ENCODE results near the gene GULP1.

GULP1 gene

DNA sequence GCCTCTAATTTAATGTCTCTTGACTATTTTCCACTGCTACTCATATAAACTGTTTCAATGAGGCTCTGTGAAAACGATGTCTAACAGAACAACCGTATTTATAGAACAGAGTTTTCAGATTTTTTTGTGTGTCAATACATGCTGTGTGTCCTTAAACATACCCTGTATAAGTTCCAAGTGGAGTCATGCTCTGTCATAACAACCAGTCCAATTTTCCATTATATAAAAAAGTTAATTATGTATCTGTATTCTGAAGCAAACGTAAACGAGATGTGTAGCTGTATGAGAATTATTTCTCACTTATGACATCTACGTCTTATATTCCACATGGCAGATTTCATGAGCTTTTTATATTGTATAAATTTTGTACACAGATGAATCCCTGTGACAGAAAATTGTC, 13.9 kb upstream of the GULP1 start:
- no peak for ATAC-seq
- TF ChIP-seq ZNF70 (CRISPR knock-in tag; IDR thresholded peaks at IDR 0.05), result no peak
- TF ChIP-seq RARB (CRISPR knock-in tag; IDR thresholded peaks at IDR 0.05), result no peak
- no peak for TF ChIP-seq SNAI2 (CRISPR knock-in tag; IDR thresholded peaks at IDR 0.05)
- TF ChIP-seq, protein P1, sequence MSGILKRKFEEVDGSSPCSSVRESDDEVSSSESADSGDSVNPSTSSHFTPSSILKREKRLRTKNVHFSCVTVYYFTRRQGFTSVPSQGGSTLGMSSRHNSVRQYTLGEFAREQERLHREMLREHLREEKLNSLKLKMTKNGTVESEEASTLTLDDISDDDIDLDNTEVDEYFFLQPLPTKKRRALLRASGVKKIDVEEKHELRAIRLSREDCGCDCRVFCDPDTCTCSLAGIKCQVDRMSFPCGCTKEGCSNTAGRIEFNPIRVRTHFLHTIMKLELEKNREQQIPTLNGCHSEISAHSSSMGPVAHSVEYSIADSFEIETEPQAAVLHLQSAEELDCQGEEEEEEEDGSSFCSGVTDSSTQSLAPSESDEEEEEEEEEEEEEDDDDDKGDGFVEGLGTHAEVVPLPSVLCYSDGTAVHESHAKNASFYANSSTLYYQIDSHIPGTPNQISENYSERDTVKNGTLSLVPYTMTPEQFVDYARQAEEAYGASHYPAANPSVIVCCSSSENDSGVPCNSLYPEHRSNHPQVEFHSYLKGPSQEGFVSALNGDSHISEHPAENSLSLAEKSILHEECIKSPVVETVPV (CRISPR knock-in tag; IDR thresholded peaks at IDR 0.05), result no peak
- TF ChIP-seq BACH2 (CRISPR knock-in tag; IDR thresholded peaks at IDR 0.05; ENCODE audit: borderline replicate concordance), result no peak
- TF ChIP-seq ISL1 (CRISPR knock-in tag; IDR thresholded peaks at IDR 0.05), result no peak
- TF ChIP-seq, protein P2, sequence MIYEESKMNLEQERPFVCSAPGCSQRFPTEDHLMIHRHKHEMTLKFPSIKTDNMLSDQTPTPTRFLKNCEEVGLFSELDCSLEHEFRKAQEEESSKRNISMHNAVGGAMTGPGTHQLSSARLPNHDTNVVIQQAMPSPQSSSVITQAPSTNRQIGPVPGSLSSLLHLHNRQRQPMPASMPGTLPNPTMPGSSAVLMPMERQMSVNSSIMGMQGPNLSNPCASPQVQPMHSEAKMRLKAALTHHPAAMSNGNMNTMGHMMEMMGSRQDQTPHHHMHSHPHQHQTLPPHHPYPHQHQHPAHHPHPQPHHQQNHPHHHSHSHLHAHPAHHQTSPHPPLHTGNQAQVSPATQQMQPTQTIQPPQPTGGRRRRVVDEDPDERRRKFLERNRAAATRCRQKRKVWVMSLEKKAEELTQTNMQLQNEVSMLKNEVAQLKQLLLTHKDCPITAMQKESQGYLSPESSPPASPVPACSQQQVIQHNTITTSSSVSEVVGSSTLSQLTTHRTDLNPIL (CRISPR knock-in tag; IDR thresholded peaks at IDR 0.05; ENCODE audit: low read depth), result no peak

- TF ChIP-seq ARNTL (CRISPR knock-in tag; IDR thresholded peaks at IDR 0.05; ENCODE audit: borderline replicate concordance, low read depth) (no peak), ISL1 (CRISPR knock-in tag; IDR thresholded peaks at IDR 0.05) (no peak), SNAI2 (CRISPR knock-in tag; IDR thresholded peaks at IDR 0.05) (no peak), ESRRG (CRISPR knock-in tag; IDR thresholded peaks at IDR 0.05) (no peak), ZC3H10 (CRISPR knock-in tag; IDR thresholded peaks at IDR 0.05) (no peak)
- TF ChIP-seq, protein P3, sequence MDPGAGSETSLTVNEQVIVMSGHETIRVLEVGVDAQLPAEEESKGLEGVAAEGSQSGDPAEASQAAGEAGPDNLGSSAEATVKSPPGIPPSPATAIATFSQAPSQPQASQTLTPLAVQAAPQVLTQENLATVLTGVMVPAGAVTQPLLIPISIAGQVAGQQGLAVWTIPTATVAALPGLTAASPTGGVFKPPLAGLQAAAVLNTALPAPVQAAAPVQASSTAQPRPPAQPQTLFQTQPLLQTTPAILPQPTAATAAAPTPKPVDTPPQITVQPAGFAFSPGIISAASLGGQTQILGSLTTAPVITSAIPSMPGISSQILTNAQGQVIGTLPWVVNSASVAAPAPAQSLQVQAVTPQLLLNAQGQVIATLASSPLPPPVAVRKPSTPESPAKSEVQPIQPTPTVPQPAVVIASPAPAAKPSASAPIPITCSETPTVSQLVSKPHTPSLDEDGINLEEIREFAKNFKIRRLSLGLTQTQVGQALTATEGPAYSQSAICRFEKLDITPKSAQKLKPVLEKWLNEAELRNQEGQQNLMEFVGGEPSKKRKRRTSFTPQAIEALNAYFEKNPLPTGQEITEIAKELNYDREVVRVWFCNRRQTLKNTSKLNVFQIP (CRISPR knock-in tag; IDR thresholded peaks at IDR 0.05; ENCODE audit: borderline replicate concordance, low read depth), result no peak
- ATAC-seq, result no peak
These were observed 13.1 kb upstream of the GULP1 start for GRCh38 chr2:188278388-188279092.

DNA sequence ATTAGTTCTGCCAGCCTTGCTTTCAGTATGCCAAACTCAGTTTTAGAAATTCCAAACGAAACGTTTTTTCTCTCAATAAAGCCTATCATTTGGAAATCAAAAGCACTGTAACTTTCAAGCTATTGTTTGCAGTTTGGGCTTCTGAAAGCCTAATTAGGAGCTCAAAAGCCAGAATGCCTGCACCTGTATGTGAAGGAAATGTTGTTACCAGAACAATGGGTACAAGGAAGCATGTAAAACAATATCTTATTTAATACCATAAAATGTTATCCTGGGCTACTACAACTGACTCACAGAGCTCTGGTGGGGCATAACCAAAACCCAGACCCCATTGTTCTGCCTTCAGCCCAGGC, 12.6 kb upstream of the GULP1 start:
- TF ChIP-seq PPARA (CRISPR knock-in tag; IDR thresholded peaks at IDR 0.05; ENCODE audit: borderline replicate concordance), result no peak
- no peak for TF ChIP-seq OSR1 (CRISPR knock-in tag; IDR thresholded peaks at IDR 0.05)
- TF ChIP-seq ZNF565 (CRISPR knock-in tag; conservative IDR thresholded peaks at IDR 0.05; ENCODE audit: low read depth), result no peak
- no peak for TF ChIP-seq BACH2 (CRISPR knock-in tag; IDR thresholded peaks at IDR 0.05; ENCODE audit: borderline replicate concordance)
- no peak for TF ChIP-seq CSDC2 (CRISPR knock-in tag; IDR thresholded peaks at IDR 0.05)
- no peak for TF ChIP-seq RARB (CRISPR knock-in tag; IDR thresholded peaks at IDR 0.05)
- TF ChIP-seq, protein P4, sequence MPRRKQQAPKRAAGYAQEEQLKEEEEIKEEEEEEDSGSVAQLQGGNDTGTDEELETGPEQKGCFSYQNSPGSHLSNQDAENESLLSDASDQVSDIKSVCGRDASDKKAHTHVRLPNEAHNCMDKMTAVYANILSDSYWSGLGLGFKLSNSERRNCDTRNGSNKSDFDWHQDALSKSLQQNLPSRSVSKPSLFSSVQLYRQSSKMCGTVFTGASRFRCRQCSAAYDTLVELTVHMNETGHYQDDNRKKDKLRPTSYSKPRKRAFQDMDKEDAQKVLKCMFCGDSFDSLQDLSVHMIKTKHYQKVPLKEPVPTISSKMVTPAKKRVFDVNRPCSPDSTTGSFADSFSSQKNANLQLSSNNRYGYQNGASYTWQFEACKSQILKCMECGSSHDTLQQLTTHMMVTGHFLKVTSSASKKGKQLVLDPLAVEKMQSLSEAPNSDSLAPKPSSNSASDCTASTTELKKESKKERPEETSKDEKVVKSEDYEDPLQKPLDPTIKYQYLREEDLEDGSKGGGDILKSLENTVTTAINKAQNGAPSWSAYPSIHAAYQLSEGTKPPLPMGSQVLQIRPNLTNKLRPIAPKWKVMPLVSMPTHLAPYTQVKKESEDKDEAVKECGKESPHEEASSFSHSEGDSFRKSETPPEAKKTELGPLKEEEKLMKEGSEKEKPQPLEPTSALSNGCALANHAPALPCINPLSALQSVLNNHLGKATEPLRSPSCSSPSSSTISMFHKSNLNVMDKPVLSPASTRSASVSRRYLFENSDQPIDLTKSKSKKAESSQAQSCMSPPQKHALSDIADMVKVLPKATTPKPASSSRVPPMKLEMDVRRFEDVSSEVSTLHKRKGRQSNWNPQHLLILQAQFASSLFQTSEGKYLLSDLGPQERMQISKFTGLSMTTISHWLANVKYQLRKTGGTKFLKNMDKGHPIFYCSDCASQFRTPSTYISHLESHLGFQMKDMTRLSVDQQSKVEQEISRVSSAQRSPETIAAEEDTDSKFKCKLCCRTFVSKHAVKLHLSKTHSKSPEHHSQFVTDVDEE (CRISPR knock-in tag; IDR thresholded peaks at IDR 0.05), result no peak
- no peak for ATAC-seq

DNA sequence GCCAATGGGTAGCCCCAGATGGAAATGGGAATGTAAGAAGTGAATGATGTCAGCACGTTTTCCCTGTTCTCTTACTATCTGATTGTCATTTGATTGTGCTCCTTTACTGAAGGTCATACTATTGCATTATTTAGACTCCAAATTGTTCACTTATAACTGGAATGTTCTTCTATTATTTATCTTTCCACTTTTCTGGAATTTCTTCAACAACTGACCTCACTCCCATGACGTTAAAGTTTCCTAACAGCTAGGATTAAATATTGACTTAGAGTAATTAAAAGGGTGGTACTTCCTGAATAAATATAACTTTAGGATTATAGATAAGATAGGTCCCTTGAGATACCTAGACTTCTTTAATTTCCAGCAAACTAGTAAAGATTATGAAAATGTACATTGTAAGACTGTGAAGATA, 10.9 kb upstream of the GULP1 start:
- ATAC-seq, result no peak
- no peak for TF ChIP-seq ZNF565 (CRISPR knock-in tag; conservative IDR thresholded peaks at IDR 0.05; ENCODE audit: low read depth)
- no peak for TF ChIP-seq TOX (CRISPR knock-in tag; IDR thresholded peaks at IDR 0.05; ENCODE audit: borderline replicate concordance)
- TF ChIP-seq ARNTL (CRISPR knock-in tag; IDR thresholded peaks at IDR 0.05; ENCODE audit: borderline replicate concordance, low read depth), result no peak
- no peak for TF ChIP-seq ZFP30 (CRISPR knock-in tag; IDR thresholded peaks at IDR 0.05)
- TF ChIP-seq PPARA (CRISPR knock-in tag; IDR thresholded peaks at IDR 0.05; ENCODE audit: borderline replicate concordance), result no peak
- TF ChIP-seq OSR1 (CRISPR knock-in tag; IDR thresholded peaks at IDR 0.05), result no peak
- TF ChIP-seq, protein P4 (CRISPR knock-in tag; IDR thresholded peaks at IDR 0.05), result no peak
- TF ChIP-seq TCF4 (CRISPR knock-in tag; IDR thresholded peaks at IDR 0.05; ENCODE audit: borderline replicate concordance), result no peak
- TF ChIP-seq, protein P3 (CRISPR knock-in tag; IDR thresholded peaks at IDR 0.05; ENCODE audit: borderline replicate concordance, low read depth), result no peak
- no peak for TF ChIP-seq RARB (CRISPR knock-in tag; IDR thresholded peaks at IDR 0.05)
- TF ChIP-seq, protein P5, sequence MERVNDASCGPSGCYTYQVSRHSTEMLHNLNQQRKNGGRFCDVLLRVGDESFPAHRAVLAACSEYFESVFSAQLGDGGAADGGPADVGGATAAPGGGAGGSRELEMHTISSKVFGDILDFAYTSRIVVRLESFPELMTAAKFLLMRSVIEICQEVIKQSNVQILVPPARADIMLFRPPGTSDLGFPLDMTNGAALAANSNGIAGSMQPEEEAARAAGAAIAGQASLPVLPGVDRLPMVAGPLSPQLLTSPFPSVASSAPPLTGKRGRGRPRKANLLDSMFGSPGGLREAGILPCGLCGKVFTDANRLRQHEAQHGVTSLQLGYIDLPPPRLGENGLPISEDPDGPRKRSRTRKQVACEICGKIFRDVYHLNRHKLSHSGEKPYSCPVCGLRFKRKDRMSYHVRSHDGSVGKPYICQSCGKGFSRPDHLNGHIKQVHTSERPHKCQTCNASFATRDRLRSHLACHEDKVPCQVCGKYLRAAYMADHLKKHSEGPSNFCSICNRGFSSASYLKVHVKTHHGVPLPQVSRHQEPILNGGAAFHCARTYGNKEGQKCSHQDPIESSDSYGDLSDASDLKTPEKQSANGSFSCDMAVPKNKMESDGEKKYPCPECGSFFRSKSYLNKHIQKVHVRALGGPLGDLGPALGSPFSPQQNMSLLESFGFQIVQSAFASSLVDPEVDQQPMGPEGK (CRISPR knock-in tag; IDR thresholded peaks at IDR 0.05; ENCODE audit: borderline replicate concordance), result no peak
- TF ChIP-seq SNAI2 (CRISPR knock-in tag; IDR thresholded peaks at IDR 0.05), result no peak
- TF ChIP-seq ESRRG (CRISPR knock-in tag; IDR thresholded peaks at IDR 0.05), result no peak
